Activated CD8-positive, alpha-beta memory T cell treated with anti-CD3 and anti-CD28 coated beads, Interleukin-2, amount 50 U/mL, for 1 hour (primary cell): Measurements from ENCODE around the gene ITFG2.

ENCODE experiments used
- DNase-seq: peaks from one replicate; pipeline ENCODE4 v3.0.0-alpha.2; 2020; ENCODE audit errors: extremely low read depth

Gene ITFG2

DNA sequence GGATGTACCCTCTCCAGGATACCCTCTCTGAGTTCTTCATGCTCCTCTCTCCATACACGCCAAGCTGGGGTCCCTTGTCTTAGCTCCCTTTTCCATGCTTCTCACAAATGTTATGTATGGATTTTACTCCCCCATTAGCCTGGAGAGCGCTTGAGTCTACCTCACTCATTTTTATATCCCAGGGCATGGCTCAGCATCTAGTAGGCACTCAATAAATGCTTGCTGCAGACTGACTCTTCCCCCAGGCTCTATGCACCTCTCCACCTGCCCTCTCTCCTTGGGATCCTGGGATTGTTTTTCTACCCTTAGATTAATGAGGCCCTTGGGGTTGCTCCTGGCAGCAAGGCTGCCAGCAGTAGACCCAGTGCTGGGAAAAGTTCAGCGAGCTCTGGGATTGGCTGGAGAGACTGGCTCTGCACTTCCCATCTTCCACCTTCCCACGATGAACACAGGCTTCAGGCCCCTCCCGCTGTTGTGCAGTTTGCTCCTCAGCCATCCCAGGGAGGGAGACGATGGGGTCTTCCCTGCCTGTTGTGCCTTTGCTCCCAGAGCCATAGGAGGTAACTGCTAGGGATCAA is 20.2 kb downstream of the ITFG2 start:
- no peak for DNase-seq

DNA sequence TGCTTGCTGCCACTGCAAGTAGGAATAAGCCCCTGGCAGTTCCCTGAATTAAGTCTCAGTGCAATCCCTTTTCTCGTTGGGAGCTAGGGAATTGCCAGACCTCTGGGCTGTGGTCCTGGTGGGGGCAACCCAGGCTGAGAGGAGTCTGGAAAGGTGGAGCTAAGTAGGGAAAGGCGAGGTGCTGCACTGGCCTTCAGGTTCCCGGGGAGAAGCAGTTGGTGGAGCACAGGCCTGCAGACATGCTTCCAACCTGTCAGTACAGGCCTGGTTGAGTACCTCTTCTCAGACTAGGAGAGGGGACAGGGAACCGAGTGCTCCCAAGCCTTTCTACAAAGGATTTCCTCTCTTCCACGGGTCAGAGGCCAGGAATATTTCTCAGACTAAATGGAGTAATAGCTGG is 20.9 kb downstream of the ITFG2 start:
- DNase-seq = no peak

DNA sequence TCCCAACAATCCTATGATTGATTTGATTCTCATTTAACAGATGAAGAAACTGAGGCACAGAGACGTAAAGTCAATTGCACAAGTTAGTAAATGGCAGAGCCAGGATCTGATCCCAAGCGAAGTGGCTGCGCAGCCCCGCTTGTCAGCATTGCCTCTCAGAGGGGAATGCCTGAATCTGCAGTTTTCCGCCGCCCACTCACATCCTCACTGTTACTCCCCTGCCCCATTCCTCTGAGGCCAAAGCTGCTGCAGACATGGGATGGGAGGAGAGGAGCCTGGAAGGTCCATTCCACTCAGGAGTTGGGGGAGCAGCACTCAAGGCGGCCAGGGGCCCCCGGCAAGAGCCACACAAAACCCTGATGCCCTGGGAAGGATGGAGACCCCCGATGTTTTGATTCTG is 21.3 kb downstream of the ITFG2 start:
- DNase-seq = no peak

DNA sequence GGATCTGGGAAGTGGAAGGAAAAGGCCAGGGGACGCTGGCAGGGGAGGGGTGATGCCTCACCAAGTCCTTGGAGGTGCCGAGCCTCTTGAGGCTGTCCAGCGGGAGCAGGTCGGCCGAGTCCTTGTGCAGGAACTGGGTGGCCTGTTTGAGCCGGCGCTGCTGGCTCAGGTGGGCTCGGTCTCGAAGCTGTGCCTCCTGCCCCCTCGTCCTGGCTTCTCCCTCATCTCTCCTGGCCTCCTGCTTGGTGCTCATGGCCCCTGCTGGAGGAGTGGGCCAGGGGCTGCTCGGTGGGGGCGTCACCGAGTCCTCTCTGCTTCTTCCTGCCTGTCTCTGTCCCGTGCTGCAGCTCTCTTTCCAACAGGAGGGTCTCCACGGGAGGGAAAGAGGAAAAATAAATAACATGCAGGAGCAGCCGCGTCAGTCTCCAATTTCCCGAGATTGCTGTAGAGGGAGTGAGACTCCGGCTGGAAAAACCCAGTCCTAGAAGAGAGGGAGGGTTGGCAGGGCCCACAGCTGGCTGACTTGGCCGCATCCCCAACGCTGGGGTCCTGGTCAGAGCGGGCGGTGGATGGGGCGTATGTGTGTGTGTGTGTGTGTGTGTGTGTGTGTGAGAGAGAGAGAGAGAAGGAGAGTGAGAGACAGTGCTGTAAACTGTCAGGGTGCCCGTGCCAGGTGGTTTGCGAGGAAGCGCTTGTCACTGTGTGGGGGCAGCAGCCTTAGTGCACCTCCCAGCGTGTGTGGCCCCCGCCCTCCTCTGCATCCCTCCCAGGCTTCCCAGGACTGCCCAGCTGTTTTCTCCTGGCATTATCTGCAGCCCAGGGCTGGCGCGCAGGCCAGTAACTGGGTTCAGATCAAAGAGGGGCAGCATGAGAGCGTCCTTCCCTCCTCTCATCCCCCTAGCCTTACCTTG is 22.4 kb downstream of the ITFG2 start, which contains the start of gene NRIP2:
TSS of gene NRIP2 (minus strand) at position 455 of the 911 bp plus-strand sequence. CDS start at position 403, 52 bp downstream.
- no peak for DNase-seq

DNA sequence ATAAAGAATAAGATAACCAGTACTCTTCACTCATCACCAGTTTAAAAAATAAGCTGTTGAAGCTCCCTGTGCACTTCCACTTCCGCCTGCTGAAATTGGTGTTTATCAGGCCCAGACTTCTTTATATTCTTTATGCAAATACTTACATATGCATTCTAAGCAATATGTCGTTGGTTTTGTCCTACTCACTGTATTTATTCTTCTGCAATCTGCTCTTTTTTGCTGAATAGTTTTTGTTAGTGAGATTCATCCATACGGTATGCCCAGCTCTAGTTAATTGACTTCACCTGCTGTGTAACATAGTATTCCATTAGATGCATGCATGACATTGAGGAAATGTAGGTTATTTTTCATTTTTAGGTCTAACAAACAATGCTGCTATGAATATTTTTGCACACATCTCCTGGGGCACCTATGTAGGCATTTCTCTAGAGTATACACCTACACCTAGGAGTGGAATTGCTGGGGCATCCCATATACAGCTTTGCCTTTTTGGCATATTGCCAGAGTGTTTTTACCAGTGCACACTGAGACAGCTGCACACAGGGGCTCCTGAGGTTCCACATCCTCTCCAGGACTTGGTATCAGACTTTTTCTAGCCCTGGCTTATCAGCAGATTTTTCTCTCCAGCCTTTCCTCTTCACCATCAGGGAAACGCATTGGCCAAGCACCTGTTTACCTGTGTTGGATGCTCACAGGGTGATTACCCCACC is 23.4 kb downstream of the ITFG2 start:
- DNase-seq = no peak

DNA sequence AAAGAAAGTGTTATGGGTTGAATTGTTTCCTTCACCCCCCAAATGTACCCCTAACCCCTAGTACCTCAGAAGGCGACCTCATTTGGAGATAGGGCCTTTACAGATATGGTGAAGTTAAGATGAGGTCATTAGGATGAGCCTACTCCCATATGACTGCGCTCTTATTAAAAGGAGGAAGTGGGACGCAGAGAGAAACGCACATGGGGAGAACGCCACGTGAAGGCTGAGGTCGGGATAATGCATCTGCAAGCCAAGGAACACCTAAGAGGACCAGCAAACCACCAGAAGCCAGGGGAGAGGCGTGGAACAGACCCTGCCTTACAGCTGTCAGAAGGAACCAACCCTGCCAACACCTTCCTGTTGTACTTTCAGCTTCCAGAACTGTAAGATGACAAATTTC is 24.1 kb downstream of the ITFG2 start:
- no peak for DNase-seq

DNA sequence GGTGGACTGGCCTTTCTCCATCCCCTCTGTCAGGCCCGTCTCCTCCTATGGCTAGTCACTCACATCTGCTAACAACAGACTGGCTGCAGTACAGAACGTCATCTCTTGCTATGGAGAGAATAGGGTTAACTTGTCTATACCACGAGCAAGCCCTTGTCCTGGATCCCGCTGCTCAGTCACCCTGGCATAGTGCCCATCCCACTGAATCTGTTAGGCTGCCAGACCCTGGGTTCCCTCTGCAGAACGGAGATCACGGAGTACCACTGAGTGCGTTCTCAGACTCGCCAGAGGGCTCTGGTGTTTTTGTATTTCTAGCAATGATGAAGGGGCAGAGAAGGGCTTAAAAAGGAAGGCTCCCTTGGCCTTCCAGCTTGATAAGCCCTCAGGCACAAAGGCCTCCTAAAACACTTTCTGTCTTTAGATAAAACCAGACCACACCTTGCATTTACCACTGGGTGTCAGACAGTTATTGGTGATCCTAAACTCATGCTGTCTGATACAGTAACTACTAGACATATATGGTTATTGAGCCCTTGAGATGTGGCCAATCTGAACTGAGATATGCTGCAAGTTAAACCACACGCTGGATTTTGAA is 28.7 kb downstream of the ITFG2 start:
- DNase-seq = no peak

DNA sequence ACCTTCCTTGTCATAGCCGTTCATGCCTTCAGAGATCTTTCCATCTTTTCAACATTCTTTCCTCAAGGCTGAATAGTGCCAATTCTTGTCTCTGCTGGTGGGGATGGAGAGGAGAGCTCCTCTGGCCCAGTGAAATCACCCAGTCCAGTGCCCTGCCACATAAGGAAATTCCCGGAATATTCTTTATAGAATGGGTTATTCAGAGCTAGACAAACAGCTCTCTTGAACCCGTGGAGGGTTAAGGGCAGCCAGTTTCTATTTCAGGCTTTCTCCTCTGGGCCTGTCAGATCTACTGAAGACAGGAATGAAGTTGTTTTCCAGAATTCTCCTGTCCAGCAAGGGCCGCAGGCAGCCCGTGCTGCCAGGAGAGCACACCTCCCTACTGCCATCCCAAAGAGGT is 30.5 kb downstream of the ITFG2 start:
- no peak for DNase-seq

DNA sequence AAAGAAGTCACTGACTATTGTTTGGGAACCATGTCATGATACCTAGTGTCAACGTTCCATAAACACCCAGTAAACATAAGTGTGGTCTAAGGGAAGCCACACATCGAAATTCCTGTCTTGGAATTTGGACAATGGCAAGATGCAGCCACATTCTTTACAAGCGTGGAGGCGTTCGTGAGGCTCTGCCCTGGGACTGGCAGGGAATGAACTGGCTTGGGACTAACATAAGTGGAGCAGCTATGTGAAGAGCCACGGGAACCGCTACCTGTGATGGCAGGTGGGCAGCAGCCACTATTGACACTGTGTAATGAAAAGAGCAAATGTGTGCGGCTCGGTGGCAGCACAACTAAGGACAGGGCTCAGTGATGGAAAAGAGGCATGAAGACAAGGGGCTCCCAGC is 32.3 kb downstream of the ITFG2 start:
- DNase-seq = no peak

DNA sequence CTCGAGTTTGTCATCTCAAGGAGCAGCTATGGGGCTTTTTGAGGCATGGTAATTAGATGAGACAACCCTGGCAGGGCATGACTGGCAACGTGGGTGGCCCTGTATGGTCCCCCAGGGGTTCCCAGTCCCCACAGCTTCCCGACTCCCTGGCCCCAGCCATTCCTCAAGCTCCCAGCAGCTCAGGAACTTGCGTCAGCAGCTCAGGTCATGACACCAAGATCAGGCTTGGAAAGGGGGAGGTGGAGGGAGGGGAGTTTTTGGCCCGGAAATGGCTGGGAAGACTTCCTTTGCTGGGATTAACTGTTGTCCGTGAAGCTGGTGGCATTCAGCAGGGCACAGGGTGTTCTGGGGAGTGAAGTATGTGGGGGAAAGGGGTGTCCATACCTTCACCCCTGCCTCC is 32.8 kb downstream of the ITFG2 start:
- no peak for DNase-seq

DNA sequence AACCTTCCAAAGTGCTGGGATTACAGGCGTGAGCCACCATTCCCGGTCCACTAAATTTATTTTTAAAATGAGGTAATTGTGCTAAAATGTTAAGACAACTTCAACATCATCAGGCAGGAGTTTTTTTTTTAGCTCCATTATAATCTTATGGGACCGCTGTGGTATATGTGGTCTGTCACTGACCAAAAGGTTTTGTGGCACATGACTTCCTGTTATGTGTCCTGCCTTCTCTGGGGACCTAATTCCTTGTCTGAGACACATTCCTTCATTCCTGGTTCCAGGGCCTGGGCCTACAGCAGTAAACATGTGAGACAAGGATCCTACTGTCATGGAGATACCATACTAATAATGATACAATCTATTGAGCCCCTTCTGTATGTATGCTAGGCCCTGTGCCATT is 39.5 kb downstream of the ITFG2 start:
- no peak for DNase-seq

DNA sequence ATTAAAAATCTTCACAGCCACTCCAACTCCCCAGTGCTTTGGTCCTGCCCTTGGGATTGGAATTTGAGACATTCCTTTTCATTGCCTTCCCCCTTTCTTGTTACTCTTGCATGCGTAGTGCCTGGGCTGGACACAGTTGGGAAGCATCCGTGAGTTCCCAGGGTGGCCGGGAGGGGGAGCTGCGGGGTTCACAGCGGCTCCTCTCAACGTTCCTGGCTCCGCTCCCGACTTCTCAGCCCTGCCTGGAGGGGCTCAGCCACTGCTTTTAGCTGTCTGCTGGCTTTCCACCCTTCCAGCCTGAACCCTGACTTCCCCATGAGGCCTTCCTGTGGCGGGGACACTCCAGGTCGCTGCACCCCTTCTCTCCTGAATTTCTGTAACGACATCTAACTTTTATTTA is 41.2 kb downstream of the ITFG2 start:
- DNase-seq = no peak

DNA sequence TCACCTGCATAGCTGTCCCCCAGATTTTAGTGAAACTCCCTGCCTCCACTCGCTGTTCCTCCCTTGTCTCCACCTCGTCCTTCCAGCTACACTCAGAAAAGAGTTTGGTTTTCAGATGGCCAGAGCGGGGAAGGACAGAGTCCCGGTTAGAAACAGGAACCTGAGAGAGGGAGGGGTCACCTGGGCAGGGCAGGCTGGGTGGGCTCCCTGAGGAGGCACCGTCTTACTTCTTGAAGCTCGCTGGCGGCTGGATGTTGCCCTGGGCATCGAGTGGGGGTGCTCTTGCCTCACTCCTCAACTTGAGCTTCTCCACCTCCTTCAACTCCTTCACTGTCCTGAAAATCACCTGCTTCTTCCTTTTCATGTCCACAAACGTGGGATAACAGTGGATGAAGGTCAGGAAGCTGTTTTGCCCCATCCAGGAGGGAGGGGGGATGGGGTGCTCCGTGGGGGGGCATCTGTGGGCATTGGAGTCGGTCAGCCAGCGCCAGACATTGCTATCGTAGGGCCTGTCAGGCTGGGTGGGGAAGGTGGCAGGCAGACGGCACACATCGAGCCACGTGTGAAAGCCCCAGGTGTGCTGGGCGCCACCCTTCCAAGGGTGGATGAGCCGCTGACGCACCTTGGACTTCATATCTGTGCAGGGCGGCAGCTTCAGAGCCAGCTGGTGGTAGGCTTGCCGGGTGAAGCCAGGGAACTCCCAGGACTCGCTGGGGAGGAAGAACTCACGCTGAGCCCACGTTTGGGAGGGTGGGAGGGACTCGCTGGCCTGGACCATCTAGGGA is 42.4 kb downstream of the ITFG2 start:
- no peak for DNase-seq

DNA sequence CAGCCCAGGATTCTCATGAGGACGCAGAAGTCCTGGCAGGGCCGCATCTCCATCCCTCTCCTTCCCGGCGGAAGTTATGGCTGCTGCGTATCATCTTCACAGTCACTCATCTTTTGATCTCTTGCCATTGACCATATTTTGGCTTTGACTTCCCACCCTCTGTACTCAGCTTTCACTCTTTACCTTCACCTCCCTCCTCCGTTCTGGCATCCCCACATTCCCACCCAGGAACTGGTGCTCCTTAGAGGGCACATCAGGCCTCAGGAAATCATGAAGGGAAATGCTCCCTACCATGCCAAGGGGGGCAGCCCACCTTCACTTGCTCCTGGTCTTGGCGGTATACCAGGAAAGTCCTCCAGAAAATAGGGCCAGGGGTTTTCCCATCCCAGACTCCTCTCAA is 43.1 kb downstream of the ITFG2 start:
- DNase-seq = no peak

DNA sequence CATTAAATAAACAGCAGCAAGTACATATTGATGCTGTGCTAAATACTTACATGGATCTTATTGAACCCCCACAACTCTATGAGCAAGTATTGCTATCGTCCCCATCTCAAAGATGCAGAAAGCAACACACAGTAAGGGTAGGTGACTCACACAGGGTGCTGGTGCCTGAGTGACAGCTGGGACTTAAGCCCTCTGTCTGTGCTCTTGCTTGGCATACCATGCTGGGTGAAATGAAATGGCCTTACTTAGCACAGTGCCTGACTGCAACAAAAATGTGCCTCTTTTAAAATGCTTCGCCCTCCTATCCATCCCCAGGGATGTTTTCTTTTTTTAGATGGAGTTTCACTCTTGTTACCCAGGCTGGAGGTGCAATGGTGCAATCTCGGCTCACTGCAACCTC is 43.6 kb downstream of the ITFG2 start:
- no peak for DNase-seq

DNA sequence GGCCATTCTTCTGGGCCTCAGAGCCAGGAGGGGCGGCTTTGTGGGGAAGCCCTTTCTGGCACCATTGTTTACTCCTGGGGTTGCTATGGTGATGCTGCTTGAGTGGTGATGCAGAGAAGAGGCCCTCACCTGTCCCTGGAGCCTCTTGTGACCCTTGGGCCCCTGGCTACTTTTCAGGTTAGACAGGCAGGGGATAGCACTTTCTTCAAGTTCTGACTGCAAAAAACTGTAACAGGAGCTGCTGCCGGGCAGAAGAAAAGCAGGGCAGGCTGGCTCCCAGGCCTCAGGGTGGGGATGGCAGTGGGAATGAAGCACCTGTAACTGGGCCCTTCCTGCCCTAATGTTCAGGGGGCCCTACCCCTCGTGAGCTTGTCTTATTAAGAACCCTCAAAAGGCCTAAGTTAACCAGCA is 44.6 kb downstream of the ITFG2 start, which contains the start of gene TEX52:
TSS of gene TEX52 (minus strand) at position 19 of the 411 bp plus-strand sequence. CDS start at position 6, 13 bp downstream.
- DNase-seq = no peak

DNA sequence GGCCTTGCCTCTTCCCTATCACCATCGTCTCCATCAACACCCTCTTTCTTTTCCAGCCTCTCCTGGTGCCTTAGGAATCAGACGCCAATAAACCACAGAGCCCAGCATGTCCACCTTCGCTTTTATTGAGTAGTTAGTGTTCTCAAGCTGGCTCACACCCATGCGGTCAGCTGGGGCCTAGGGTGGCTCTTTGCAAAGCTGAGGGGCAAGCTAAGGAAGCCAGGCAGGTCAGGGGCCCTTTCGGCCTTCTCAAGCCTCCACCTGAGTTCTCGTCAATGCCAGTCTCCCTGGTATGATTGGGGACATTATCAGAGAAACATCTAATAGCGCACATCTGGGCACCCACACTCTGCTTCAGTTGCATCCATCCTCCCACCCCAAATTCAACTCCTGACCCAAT is 45.1 kb downstream of the ITFG2 start:
- DNase-seq = no peak

DNA sequence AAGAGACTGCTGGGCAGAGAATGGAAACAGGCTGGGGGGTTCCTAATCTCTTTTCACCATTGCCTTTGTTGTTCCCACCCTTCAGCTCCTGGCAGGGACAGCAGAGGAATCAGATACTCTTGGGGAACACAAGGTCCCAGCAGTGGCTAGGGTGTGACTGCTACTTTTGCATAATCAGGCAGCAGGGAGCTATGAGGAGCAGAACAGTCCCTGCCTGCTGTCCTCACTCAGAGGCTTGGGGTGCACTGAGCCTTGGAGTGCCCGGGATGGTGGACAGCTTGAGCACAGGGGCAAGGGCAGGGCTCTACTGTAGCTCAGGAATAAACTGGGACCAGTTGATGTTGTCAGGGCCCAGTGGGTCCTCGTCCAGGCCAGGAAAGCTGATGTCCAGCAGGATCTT is 45.9 kb downstream of the ITFG2 start:
- DNase-seq = no peak

DNA sequence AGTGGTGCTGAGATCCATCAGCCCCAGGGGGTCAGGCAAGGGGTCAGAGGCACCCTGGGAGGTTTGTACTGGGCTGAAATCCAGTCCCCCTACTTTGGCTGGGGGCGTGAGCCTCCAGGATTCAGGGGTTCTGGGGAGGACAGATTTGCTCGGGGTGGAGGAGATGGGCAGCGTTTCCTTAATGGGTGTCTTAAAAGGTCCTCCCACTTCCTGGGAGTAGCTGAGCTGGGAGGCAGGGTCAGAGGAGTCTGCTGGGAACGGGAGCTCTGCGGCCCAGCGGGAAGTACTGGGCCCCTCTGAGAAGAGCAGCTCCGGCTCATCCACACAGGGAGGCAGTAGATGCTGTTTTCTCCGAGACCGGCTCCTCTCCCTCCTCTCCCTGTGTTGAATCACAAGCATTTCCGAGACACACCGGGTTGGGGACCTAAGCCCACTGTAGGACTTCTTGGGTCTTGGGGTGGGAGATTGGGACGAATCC is 46.5 kb downstream of the ITFG2 start:
- no peak for DNase-seq

DNA sequence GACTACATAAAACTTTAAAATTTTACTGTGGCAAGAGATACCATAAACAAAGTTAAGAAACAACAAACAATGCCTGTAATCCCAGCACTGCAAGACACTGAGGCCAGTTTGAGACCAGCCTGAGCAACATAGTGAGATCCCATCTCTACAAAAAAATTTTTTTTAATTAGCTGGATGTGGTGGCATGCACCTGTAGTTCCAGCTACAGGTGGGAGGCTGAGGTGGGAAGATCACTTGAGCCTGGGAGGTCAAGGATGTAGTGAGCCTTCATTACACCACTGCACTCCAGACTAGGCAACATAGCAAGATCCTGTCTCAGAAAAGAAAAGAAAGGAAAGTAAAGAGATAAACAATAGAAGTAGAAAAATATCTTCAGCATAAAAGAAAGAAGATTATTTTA is 47.7 kb downstream of the ITFG2 start:
- DNase-seq = no peak

DNA sequence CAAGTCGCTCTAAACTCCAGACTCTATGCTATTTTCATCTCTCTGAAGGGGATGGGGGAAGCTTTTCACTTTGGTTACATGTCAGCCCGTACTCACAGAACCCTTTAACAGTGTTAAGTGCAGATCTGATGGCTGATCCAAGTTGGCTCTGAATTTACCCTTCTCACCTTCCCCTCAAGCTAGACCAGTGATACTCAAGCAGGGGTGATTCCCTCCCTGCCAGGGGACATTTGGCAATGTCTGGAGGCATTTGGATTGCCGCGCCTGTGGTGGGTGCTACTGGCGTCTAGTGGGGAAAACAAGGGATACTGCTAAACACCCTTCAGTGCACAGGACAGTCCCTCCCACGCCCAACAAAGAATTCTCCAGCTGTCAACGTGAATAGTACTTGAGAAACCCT is 50.4 kb downstream of the ITFG2 start:
- DNase-seq = no peak
